NCI-H524 treated with DMSO at 0.1 percent for 48 hours (cell line): Measurements from ENCODE around the gene ANXA1.

Experiments used
- DNase-seq: peaks from one replicate; lab custom pipeline; 2025; lab: John Stamatoyannopoulos, UW

The ANXA1 gene

DNA sequence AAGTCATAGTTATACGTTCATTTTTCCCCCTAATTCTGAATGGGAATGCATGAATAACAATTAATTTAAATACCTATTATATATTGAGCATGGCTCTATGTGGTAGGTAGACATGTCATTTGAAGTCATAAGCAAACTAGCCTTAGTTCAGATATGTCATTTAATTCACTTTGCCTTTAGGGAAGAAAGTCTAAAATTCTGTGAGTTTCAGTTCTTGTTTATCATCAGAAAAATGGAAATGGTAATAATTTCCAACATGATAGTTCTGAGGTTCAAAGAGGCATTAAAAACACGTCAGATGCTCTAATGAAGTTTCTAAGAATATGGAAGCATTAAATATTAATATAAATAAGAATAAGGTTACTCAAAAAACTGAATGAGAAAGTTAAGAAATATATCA, 13.1 kb upstream of the ANXA1 start:
- DNase-seq: no peak

DNA sequence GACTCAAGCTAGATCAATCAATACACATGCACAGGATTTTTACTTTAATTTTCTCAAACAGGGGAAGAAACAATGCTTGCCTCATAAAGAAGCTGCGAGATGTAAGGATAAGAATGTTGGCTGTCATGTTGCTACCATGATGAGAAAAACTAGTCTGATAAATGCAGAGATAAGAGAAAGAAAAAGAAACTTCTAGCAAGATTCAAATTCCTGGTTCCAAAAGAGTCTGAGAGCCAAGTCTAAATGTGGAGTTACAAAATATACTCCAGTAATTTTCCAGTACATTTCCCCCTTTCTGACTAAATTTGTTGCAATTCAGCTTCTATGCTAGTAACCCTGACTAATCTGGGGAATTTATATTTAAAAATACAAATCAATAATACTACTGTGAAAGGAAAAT, 10.4 kb upstream of the ANXA1 start:
- DNase-seq: no peak

DNA sequence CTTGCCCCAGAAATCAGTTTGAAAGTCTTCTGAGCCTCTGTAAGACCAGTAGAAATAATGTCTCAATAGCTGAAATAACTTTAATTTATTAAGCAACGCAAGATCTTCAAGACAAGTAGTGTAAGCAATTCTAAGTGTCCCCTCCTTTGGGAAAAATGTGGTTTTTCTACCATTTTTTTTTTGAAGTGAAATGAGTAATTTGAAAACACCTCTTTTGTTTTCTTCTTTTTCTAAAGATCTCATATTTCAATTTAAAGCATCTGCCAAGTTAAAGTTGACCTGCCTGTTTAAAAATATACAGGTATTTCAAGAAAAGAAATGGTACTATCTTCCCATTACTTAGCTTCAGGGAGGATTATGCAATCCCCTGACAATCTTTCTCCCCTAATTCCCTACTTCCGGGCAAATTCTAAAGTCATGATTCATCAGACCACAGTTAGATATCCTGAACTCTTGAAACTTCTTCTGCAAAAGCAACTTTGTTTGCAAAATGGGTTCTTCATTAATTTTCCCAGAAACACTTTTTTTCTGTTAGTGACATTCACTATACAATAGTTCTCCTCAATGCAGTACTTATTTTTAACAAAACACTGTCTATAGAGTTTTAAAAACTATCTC, 7.8 kb upstream of the ANXA1 start:
- no peak for DNase-seq

DNA sequence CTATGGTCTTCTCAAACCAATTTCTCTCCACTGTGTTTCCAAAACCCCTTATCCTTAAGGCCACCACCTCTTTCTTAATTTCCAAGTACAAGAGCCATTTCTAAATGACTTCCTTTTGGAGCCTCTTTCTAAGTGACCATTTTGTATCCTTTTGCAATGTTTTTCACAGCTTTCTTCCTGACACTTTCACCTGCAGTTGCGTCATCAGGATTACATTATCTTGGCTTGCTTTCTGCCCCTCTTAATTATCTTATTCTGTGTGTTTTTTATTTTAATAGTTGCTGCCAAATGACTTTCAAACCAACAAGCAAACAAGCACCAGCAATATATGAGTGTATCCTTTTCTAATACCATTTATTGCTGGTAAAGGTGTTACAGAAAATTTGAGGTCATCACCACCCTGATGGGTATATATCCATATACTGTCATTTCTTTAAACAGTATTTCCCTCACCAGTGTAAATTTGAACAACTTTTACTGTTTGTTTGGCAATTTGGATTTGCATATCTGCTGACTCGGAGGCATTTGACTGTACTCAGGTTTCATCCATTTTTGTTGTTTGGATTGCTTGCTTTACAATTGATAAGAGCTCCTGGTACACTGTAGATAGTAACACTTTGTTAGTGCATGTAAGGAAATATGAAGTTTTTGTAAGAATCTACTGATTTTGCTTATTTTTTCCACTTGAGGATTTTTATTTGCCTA, 5.4 kb upstream of the ANXA1 start:
- no peak for DNase-seq

DNA sequence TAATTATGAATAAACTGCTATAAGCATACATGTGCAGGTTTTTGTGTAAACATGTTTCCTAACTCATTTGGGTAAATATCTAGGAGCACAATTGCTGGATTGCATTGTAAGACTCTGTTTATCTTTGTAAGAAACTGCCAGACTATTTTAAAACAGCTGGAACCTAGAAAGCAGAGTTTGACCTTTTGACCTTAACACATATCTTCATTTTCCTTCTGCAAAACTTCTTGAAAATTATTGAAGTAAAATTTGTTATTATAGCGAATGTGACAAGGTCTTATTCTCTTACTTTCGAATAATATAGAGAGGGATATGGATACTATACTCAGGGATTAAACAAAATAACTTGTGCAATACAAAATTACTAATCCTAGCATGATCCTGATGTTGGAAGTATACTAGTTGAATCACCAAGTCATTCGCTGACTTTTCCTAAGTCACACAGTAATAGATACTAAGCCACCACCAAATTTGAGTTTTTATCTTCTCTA, 3.2 kb upstream of the ANXA1 start:
- DNase-seq: no peak

DNA sequence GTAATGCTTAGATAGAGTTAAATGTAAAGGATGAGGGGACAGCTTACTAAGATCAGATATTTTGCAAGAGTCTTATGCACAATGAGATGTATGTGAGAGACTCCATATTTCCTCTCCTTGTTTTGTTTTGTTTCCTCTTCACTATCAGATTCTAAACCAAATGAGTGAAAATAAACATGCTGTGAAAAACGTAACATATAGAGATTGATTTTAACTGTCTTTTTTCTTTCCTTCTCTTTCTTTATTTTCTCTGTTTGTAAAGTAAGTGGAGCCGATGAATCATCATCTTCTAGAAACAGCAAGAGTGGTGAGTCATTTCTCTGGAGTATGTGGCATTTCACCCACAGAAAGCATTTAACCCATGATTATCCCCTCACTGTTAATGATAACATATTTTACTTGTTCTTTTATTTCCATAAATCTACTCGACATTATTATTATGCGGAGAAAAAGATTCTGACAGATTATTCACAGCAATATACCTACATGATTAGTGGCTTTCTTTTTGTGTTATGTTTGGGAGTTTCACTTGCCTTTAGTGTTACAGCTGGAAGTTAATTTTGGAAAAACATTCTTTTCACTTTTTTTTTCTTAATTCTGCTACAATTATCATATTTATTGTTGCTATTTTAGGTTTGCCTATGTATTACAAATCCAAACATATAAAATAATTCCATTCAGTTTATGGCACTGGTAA, 2.1 kb upstream of the ANXA1 start:
- DNase-seq: no peak

DNA sequence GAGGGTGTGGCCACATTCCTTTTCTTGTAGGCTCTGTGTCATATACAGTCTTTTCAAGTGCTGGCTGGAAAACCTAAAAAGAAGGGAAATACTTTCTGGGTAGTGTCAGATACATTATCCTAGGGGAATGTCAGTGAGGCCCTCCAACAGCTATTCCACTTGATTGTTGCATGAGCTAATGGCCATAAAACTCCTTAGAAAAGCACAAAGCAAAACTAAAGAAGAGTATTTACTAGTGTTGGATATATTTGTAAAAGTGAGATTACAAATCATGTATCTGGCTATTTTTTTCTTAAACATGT, 829 bp downstream of the ANXA1 start:
- no peak for DNase-seq

DNA sequence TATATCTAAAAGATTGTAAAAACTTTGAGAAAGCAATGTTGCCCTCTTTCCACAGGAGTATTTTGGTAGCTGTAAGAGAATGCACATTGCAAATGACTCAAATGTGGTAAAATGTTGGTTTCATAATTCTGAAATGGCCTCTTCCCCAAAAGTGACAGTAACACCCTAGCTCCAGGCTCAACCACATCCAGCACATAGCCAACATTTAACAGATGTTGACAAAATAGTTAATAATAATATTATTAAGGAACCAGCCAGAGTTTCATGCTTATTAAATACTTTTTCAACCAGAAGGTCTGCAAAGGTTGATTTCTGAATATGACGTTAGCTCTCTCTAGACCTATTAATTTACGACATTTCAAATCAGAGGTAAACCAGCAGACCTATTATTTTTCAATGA, 1.3 kb downstream of the ANXA1 start:
- no peak for DNase-seq

DNA sequence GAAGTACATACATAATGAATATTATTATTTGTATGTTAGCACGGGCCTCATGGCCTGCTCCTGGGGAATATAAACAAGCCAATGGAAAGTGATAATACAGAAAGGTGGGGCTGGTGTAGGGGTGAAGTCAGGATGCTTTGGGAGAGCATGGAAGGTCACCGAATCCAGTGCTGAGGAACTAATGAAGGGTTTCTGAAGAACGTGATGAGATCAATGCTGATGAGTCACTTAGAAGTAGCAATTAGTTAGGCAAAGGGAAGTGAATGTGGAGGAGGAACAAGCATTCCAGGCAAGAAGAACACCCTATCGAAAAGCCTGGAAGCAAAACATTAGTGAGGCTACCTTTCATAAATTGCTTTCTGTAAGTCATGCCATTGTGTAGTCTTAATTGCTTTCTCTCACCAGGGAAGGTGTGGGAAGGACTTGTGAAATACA, 2.1 kb downstream of the ANXA1 start:
- DNase-seq: no peak

DNA sequence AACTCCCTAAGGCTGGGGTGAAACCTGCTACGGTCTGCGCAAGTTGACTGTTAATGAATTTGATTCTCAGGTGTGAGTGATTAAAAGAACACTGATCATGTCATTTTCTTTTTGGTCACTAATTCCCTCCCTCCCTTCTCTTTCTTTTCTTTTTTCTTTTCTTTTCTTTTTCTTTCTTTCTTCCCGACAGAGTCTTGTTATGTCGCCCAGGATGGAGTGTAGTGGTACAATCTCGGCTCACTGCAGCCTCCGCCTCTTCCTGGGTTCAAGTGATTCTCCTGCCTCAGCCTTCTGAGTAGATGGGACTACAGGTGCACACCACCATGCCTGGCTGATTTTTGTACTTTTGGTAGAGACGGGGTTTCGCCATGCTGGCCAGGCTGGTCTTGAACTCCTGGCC, 2.6 kb downstream of the ANXA1 start:
- DNase-seq: no peak

DNA sequence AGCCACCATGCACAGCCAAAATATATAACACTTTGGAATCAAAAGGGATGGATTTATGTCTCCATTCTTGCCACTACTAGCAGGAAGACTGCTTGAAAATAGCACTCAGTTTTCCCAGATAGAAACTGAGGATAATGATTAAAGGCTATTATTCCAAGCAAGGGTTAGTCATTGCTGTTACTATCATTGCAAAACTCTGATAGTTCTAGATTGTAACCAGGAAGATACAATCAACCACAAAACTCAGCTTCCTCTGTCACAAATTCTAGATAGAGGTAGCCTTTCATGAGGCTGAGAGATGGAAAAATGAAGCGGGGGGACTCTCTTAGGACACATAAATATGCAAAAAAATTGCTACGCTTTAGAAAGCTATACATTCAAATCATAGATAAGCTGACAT, 3.1 kb downstream of the ANXA1 start:
- DNase-seq: no peak

DNA sequence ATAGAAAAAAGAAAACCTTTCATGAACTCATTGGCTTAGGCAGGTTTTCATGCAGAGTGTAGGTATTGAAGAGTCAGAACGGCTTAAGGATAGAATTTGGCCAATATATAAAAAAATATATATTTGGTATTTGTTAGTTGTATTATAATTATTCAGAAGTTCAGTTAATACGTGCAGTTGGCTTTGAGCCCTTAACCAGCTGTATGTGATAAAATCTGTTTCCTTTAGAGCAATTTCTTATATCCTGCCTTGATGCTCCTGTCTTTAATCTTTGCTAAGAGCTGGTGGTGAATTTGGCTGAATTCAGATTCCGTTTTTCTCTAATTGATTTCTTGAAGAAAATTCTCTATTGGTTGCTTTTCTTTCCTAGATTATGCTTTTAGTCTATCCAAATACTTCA, 3.7 kb downstream of the ANXA1 start:
- DNase-seq: no peak

DNA sequence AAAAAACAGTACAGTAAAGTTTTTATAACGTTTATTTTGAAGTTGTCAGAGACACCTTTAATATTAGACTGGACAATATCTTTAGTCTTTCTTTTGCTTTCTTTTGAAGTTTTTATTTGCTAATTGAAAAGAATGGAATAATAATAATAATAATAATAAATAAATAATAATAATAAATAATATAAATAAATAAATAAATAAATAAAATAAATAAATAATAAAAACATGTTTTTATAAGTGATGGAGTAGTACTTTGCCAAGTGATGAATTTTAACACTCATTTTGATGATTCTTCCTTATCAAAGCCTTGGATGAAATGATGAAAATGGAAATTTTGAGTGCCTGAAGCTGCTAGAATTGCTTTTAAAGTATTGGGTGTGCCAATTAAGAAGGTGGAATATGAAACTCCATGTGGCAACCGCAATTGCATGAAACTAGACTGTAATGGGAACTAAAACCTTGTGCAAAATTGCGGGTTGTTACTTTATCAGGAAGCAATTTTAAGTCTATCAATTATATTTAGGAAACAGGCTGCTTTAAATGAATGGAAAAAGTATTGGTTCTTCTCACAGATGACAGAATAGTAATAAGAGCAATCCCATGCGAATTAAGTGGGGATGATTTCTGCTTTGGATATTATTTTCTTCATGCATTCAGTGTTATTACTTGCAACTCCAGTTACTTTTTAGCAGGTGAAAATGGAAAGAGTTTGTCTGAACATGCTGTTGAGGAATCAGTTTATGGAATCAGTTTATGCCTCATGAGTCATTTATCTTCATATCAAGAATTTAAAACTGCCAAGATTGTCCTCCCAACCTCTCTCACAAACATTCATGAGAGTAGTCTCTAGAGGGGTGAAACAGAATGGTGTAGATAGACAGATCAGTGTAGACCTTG, 4.6 kb downstream of the ANXA1 start:
- DNase-seq: no peak

DNA sequence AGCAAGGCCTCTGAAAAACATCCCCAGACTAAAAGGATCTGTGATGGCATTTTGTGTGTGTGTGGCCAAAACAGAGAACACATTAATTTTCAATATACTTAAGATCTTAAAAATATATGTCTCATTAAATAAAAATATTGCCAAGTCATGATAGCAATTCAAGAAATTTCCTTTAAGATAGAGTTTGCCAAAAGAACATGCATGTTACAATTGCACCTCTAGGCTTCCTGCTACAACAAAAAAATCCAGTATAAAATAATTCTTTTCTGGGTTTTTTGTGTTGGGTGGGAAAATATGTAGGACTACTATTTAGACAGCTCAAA, 5.2 kb downstream of the ANXA1 start:
- no peak for DNase-seq

DNA sequence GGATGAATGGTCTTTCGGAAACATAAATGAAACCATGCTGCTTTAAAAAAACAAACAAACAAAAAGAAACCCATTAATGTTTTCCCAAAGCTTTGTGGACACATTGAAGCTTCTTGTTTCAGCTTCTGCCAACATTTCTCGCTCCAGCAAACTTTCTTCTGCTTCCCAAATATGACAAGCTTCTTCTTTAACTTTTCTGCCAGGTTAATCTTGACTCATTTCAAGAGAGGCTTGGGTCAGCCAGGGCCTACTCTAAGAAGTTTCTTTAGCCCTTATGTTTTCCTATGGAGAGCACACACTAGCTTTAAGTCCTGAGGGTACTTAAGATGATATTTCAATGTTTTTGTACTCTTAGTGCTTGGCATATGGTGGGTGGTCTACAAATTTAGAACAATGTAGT, 6.1 kb downstream of the ANXA1 start:
- no peak for DNase-seq

DNA sequence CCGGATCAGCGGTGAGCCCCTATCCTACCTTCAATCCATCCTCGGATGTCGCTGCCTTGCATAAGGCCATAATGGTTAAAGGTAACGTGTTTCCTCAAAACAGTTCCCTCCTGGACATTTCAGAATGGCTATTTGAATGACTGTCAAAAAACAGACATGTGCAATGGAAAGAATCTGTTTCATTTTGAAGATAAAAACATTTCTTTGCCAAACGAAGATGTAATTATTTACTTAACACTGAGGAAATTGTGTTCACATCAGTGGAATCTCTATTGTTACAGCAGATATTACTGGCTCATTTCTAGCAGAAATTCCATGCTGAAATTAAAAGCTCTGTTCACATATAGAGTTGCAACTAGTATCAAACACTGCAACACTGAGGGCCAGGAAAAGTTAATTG, 7.1 kb downstream of the ANXA1 start:
- DNase-seq: no peak

DNA sequence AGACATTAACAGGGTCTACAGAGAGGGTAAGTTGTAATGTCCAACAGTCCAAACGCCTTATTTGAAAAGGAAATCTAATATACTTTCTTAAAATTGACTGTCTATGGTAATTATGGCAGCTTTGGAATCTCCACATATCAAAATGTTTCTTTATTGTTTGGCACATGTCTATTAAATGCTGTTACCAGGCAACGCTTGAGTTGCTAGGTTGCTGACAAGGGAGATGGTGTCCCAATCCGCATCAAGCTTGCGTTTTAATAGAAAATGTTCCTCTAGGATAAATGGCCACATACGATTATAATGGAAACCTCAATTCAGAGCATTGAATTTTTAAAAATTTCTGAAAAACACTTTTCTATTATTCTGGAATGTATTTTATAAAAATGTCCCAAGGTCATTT, 9.2 kb downstream of the ANXA1 start:
- no peak for DNase-seq

DNA sequence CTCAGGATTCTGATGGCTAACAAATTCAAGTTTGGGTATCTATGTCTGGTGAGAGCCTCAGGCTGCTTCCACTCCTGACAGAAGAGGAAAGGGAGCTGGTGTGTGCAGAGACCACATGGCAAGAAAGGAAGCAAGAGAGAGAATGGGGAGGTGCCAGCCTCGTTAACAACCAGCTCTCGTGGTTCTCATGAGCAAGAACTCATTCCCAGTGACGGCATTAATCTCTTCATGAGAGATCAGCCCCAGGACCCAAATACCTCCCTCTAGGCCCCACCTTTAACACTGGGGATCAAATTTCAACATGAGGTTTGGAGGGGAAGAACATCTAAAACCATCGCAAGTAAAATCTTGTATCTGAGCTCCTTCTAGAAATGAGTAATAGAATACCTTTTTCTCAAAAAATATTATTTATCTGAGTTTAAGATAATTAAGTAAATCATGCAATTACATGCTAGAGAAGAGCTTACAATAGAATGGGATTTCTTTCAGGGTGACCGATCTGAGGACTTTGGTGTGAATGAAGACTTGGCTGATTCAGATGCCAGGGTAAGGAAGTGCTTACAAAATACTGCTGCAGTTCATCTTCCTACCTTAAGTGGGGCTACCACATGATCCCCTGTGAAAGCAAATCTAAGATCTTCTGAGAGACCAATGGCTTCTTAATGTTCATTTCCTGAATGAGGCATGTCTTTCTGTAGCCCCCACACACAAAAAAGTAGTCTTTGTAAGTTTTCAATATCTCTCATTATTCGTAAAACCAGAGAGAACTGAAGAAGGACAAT, 11.5 kb downstream of the ANXA1 start:
- DNase-seq: no peak

DNA sequence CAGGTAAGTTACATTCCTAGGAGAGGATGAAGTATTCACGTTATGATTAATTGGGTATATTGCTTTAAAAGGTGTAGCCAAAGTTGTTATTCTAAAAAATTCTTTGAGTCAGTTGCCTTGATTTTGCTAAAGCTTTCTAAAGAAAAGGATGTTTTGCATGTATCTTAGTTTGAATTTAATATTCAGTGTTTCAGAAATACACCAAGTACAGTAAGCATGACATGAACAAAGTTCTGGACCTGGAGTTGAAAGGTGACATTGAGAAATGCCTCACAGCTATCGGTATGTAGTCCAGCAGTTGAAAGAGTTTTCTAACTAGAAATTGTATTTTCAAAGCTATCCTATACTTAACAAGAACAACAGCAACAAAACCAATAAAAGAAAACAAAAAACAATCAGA, 14.2 kb downstream of the ANXA1 start:
- no peak for DNase-seq

DNA sequence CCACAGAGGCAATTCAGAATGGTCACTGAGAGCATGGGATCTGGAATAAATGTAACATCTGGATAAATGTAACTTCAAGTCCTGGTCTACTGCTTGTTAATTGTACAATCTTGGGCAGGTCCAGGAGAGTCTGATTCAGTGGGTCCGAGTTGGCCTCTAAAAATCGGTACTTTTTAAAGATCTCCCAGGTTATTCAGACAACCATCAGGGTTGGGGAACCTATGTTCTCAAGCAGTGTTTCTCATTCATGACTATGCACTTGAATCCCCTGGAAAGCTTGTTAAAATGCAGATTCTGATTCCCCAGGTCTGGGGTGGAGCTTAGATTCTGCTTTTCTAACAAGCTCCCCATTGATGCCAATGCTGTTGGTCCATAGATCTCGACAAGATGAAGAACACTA, 14.8 kb downstream of the ANXA1 start:
- no peak for DNase-seq

DNA sequence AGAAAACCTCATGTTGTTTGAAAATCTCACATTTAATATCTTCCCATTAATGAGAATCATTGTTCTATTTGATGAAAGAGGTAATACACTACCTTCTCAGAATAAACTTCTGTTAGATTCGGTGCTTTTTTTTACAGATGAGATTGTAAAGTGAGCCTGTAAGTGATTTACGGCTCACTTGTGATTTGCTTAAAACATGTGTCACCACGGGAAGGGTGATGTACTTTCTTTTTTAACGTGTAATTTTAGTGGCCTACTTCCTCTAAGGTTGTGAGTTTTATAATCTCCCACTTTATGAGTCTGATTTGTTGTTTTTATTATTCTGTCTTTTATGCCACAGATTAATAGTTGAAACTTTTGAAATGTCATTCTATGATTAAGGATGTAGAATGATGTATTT, 15.9 kb downstream of the ANXA1 start:
- no peak for DNase-seq
